Uterus (tissue), 4 donors: ENCODE measurements around the gene PKD1L1. TPM values are rescaled to one million over a fixed set of nuclear protein-coding genes. Genes with fewer than 3 reads are reported as not detected.

Experiments
- DNase-seq, 2 donors: peaks; one replicate each; pipeline ENCODE4 v3.0.0-alpha.2; 2019 to 2020
- H3K27ac ChIP-seq, 2 donors: fragments of 200-600 bp; sonication (generic); 1 replicate in 1 of 2; 2 replicates in 1 of 2; pipeline ENCODE4 v1.5.1; 2016 to 2018
- H3K27me3 ChIP-seq, 2 donors: fragments of 200-600 bp; sonication (generic); one replicate each; pipeline ENCODE4 v1.5.1; 2018 to 2019; ENCODE audit warnings: control low read depth in 1 of 2
- H3K36me3 ChIP-seq, 2 donors: fragments of 200-600 bp; sonication (generic); one replicate each; pipeline ENCODE4 v1.5.1; 2019; ENCODE audit warnings: control low read depth in 1 of 2
- H3K4me1 ChIP-seq, 2 donors: fragments of 200-600 bp; sonication (generic); one replicate each; pipeline ENCODE4 v1.5.1; 2018 to 2019; ENCODE audit warnings: control low read depth in 1 of 2
- H3K4me3 ChIP-seq, 2 donors: fragments of 200-600 bp; sonication (generic); 1 replicate in 1 of 2; 2 replicates in 1 of 2; pipeline ENCODE4 v1.5.1; 2018 to 2019; ENCODE audit warnings: mild to moderate bottlenecking in 1 of 2
- H3K9me3 ChIP-seq, 2 donors: fragments of 200-600 bp; sonication (generic); one replicate each; pipeline ENCODE4 v1.5.1; 2019; ENCODE audit warnings: control low read depth in 1 of 2
- CTCF ChIP-seq, 4 experiments: fragments of 200-600 bp in 2 of 4; fragments of 450-650 bp in 2 of 4; sonication (generic) in 2 of 4; IDR thresholded peaks; one replicate each; pipeline ENCODE4 v1.5.1; 2016 to 2019; ENCODE audit warnings: antibody characterized with exemption in 4 of 4, mild to moderate bottlenecking in 2 of 4, moderate library complexity in 1 of 4
- POLR2A ChIP-seq, 2 donors: fragments of 450-650 bp; IDR thresholded peaks; one replicate each; pipeline ENCODE4 v1.6.1; 2016; ENCODE audit warnings: antibody characterized with exemption in 2 of 2, mild to moderate bottlenecking in 1 of 2, moderate library complexity in 1 of 2
- intact Hi-C: fragments of 100-400 bp; cut with DNase I; formaldehyde crosslinking; loops from one replicate; pipeline ENCODE4 v1.15.1; 2023; ENCODE audit warnings: low total_unique reads
- total RNA-seq, 4 donors: library from RNA; depleted of rRNA in 3 of 4; stranded (reverse); fragments of >200 nt in 3 of 4; gene quantifications; one replicate each; pipeline versions ENCODE4 v1.1.0 to v1.2.4, GENCODE V29; 2014 to 2023
- donor health status: DM: yes; HTN: yes; CAD: no.

Gene PKD1L1
- total RNA-seq, 4 donors from 2014 or later = under 0.01 to 3.8 (median 0.74) TPM

- intact Hi-C loops = no loop called here
Observed at GRCh38 chr7:47778153-47778661, 170.1 kb downstream of the PKD1L1 start.

GRCh38 chr7:47777531-47778152 is 170.6 kb downstream of the PKD1L1 start:
- TF ChIP-seq POLR2A (IDR thresholded peaks at IDR 0.05) (no peak), CTCF (IDR thresholded peaks at IDR 0.05) (no peak)
- Histone ChIP-seq H3K9me3 (no peaks in the 10 kb centered on the region), H3K4me1 (no peaks in the 10 kb centered on the region), H3K36me3 (no peaks in the 10 kb centered on the region), H3K27ac (no peak overlapping the region), H3K4me3 (no peak overlapping the region), H3K27me3 (no peaks in the 10 kb centered on the region)
- DNase-seq = no peak
- intact Hi-C loops = no loop called here

More at GRCh38 chr7:47778153-47778661, 170.1 kb downstream of the PKD1L1 start:
- TF ChIP-seq POLR2A (IDR thresholded peaks at IDR 0.05) = no peak
- TF ChIP-seq CTCF (IDR thresholded peaks at IDR 0.05) = no peak
- Histone ChIP-seq H3K4me1 (no peaks in the 10 kb centered on the region), H3K4me3 (no peak overlapping the region), H3K27me3 (no peaks in the 10 kb centered on the region), H3K36me3 (no peaks in the 10 kb centered on the region), H3K27ac (no peak overlapping the region), H3K9me3 (no peaks in the 10 kb centered on the region)
- no peak for DNase-seq

GRCh38 chr7:47776335-47776734 is 171.9 kb downstream of the PKD1L1 start:
- DNase-seq = no peak
- Histone ChIP-seq H3K27me3 (no peaks in the 10 kb centered on the region), H3K4me3 (no peak overlapping the region), H3K36me3 (no peaks in the 10 kb centered on the region), H3K27ac (no peak overlapping the region), H3K9me3 (no peaks in the 10 kb centered on the region), H3K4me1 (no peaks in the 10 kb centered on the region)
- TF ChIP-seq POLR2A (IDR thresholded peaks at IDR 0.05) (no peak), CTCF (IDR thresholded peaks at IDR 0.05) (no peak)
- intact Hi-C loops = no loop called here

GRCh38 chr7:47775238-47775637 is 173.0 kb downstream of the PKD1L1 start:
- Histone ChIP-seq H3K27ac (no peak overlapping the region), H3K4me1 (no peaks in the 10 kb centered on the region), H3K36me3 (no peaks in the 10 kb centered on the region), H3K27me3 (no peaks in the 10 kb centered on the region), H3K9me3 (no peaks in the 10 kb centered on the region), H3K4me3 (no peak overlapping the region)
- no peak for DNase-seq
- intact Hi-C loops = no loop called here
- no peak for TF ChIP-seq CTCF (IDR thresholded peaks at IDR 0.05)
- no peak for TF ChIP-seq POLR2A (IDR thresholded peaks at IDR 0.05)

GRCh38 chr7:47772492-47772891 is 175.8 kb downstream of the PKD1L1 start:
- no peak for DNase-seq
- Histone ChIP-seq H3K36me3 (no peaks in the 10 kb centered on the region), H3K9me3 (no peaks in the 10 kb centered on the region), H3K4me1 (no peaks in the 10 kb centered on the region), H3K27ac (no peak overlapping the region), H3K4me3 (no peak overlapping the region), H3K27me3 (no peaks in the 10 kb centered on the region)
- TF ChIP-seq CTCF (IDR thresholded peaks at IDR 0.05) (no peak), POLR2A (IDR thresholded peaks at IDR 0.05) (no peak)
- intact Hi-C loops = no loop called here
